GM18526 (cell line): ENCODE measurements around the gene MYO3B.

Experiments
- POLR2A ChIP-seq: IDR thresholded peaks from 3 replicates; pipeline ENCODE4 v1.6.1; 2011; ENCODE audit not compliant: insufficient read length; ENCODE audit errors: extremely low read depth

MYO3B gene

DNA sequence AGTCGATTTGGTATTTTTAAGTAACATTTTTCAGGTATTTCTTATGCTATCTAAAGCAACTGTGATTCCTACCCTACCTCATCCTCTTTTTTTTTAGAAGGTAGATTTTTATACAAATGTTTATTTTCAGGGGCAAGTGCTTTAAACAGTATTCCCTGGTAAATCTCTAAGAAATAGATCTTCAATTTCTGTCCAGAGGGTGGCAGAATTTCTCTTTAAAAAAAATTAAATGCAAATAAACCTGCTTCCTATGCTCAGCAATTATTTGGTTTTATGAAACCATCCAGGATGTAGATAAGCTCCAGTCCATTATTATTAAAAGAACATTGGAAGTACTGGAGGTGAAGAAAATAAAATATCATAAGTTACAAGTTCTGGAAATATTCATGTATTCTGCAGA lies 191.9 kb downstream of the MYO3B start:
- TF ChIP-seq POLR2A: no peak

DNA sequence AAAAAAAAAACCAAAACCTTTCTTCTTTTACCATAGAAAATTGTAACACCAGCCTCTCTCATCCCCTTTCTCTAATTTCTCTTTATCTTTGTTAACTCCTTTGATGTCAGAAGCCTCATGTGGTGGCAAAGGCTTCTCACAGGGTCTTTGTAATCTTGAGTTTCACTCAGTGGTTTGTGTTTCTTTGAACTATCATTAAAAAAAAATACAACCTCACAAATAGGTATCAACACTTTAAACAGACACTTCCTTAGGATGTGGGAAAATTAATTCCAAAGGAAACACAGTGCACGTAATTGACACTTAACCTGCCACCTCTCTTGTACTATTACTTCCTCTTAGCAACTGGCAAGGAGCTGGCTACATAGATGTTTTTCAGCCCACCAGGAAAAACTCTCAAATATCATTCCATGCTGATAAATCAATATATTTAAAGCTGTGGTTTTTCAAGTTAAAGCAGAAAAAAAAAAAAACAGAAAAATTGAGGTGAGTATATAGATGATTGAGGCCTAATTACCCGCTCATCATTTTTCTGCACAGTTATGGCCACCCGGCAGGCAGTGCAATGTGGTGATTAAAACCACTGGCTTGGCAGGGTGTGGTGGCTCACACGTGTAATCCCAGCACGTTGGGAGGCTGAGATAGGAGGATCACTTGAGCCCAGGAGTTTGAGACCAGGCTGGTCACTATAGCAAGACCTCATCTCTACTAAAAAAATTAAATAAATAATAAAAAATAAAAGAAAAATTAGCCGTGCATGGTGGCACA lies 193.5 kb downstream of the MYO3B start:
- no peak for TF ChIP-seq POLR2A

GRCh38 chr2:170375192-170375591 lies 197.2 kb downstream of the MYO3B start:
- TF ChIP-seq POLR2A: no peak

GRCh38 chr2:170377500-170378207 lies 199.7 kb downstream of the MYO3B start:
- TF ChIP-seq POLR2A: no peak

DNA sequence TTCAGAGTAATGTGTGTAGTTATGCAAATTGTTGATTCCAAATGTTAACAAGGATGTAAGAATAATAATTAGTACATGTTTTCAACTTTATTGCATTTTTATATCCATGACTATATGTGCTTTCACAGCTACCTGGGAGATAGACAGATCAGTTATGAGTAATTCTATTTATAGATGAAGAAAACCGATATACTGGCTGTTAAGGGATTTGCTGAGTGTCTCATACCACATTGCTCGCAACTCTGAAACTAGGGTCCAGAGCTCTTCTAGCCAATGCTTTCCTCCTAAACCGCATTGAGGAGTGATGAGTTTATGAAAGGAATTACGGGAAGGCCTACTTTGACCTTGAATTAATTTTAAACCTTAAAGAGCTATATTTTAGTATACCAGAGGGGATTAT lies 202.3 kb downstream of the MYO3B start:
- no peak for TF ChIP-seq POLR2A

DNA sequence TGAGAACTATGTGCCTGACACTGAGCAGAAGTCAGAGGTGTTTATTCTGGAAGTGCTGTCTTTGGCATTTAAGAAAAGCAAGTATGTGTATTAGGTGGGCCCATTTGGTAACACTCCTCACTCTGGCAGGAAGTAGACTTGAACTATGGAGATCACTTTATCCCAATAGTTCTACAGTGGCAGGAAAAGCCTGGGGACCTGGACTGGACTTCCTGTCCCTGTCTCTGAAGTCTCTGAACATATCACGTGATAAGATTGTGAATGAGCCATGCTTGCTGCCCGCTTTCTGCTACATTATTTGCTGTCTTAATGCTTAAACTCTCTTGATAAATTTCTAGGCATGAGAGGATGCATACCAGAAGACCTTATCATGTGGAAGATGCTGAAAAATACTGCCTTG lies 203.7 kb downstream of the MYO3B start:
- TF ChIP-seq POLR2A: no peak

DNA sequence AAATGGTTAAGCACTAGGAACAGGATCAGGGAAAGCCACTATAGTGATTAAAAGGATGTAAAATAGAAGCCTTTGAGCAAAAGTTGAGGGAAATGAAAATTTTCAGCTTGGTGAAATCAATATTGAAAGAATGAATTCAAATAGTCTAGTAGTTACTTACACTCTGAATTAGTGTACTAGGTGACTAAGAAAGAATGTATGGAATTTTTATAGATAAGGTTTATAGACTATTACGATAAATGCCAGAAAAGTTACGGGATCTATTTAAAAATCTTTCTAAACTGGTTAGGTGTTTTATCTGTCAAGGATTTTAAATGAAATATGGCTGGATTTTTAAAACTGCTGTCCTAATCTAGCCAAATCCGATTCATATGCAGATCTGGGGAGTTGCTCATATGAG lies 208.6 kb downstream of the MYO3B start:
- no peak for TF ChIP-seq POLR2A

- no peak for TF ChIP-seq POLR2A
These were observed 213.1 kb downstream of the MYO3B start for GRCh38 chr2:170391018-170391417.

GRCh38 chr2:170391697-170392096 lies 213.8 kb downstream of the MYO3B start:
- TF ChIP-seq POLR2A: no peak

DNA sequence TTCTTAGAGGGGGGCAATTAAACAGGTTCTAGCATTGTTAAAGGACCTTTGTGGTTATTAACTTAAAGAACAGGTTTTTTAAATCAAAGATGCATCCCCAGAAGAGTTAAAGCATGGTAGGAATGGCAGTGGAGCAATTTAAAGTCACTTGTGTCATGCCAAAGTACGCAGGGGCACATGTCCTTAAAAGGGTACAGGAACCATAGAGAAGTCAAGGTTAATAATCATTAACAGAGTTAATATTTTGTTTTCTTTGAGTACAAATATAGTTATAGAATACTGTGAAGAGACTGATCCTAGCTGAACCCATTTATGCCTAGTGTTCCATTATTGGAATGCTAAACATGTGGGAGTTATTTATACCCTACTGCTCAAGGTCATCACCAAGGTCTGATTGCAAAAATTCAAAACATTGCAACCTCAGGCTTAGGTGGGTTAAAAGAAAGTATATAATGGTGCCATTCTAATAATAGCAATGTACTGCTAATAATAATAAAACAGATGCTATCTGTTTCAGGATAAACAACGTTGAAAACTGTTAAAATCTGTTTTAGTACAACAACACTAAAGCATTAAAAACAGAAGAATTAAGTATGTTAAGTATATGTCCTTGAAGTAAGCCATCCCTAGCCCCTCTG lies 216.0 kb downstream of the MYO3B start:
- TF ChIP-seq POLR2A: no peak

DNA sequence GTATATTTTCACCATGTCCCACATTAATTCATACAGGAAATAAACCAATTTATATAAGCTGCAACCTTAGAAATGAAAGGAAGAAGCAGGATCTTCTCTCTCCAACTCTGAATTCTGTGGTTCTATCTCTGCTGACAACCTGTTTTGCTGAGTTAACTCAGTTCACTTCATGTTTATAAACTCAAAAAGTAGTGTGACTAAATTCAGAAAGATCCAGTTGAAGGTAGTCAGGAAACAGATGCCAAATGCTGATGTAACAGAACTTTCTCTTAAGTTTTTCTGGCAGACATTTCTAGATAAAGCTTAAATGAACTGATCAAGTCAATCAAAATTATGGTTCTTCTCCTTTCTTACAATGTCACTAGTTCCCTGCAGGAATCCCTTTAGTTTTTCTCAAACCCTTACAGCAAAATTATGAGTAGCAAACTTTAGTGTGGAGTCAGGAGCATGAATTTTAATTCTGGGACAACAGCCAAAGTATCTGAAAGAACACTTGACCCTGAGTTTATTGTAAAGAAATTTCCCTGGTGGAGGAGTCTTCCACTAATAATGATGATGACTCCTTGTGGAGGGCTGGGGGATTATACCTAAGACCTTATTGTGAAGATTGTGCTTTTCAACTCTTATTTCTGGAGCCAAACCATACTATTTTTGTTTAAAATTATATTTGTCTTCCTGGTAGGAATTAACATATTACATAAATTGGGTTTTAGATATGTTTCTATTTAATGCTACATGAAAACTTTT lies 216.9 kb downstream of the MYO3B start:
- TF ChIP-seq POLR2A: no peak

DNA sequence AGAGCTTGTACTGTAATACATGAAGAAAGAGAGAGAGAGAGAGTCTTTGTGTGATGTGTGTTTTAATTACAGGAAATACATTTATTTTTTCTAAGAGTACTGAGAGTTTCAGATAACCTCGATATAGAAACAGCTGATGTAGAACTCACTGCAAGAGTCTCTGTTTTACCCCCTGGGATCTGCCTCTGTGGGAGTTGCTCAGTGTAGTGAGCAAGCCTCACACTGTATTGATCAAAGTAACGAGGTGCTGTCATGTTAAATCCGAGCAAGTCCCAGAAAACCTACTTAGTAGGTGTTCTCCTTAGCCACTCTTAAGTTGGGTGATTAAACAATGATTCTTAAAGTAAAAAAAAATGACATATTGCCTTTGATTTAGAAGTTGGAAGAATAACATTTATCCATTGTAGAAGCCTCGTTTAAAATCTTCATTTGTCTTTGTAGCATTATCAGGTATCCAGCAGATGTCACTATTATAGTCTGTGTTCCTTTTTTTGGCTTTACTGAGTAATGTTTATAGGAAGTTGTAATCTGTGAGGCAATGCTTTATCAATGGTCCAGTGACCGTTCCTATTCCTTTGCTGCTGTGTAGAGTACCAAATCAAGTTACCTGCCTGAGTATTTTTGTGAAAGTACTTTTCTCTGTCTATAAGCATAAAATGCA lies 219.0 kb downstream of the MYO3B start:
- TF ChIP-seq POLR2A: no peak

GRCh38 chr2:170401187-170401586 lies 223.2 kb downstream of the MYO3B start:
- no peak for TF ChIP-seq POLR2A

GRCh38 chr2:170404846-170405245 lies 226.9 kb downstream of the MYO3B start:
- TF ChIP-seq POLR2A: no peak

DNA sequence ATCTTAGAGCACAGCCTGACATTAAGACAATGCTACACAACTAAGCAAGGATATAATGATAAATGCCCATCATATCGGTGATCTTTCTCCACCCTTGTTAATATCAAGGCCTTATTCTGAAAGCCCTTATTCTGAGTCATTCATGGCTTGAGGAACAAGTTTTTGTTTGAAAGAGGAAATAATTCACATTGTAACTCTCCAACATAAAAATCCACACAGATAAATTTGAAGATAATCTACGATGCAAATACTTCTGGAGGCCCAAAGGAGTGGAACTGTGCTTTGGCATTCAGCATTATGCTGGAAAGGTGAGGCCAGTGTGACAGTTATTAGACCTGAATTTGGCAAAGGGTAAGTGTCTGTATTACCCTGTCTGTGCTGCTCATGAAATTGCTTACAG lies 227.4 kb downstream of the MYO3B start:
- TF ChIP-seq POLR2A: no peak

DNA sequence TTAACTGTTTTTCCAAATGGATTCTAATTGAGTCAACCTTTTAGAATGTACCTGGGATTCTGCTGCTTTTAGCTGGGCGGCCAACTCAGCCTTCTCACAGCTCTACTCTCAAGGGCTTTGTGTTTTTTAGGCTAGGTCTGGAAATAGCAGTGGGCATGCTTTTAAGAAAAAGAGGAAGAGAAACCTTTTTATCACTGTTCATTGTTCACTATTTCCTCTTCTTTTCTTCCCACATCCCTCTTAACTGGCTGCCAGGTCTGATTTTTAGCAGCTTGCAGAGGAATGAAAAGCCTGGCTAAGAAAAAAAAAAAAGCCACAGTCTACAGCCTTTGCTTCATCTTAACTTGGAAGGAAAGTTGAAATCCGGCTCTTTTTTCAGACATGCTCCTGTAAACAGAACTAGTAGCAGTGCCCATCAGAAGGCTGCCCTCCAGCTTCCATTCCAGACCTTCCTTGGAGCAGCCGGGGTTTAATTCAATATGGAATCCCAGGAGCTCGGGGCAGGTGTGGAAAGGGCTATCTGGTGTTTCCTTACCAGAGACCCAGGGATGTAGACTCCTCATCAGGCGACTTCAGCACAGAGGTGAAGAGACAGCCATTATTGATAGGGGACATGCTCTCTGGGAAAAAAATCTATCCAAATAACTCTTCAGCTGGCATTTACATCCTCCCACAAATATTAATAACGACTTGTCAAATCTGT lies 230.7 kb downstream of the MYO3B start:
- TF ChIP-seq POLR2A: no peak
